Spleen (tissue), 7 donors: ENCODE measurements around the gene ST6GAL1.
A peak's percentile ranks its signal among the peaks of the same experiment; 100 is the strongest.

Experiments
- CTCF ChIP-seq, 11 experiments: fragments of 200-600 bp in 7 of 11; fragments of 450-650 bp in 4 of 11; sonication (generic) in 4 of 11; IDR thresholded peaks in 8 of 11; conservative IDR thresholded peaks in 3 of 11; 1 replicate in 7 of 11; 2 replicates in 4 of 11; pipeline versions ENCODE4 v1.4.0 to v1.8.0; 2016 to 2021; ENCODE audit warnings: antibody characterized with exemption in 11 of 11, inconsistent platforms in 4 of 11, mild to moderate bottlenecking in 1 of 11
- POLR2A ChIP-seq, 3 donors: fragments of 450-650 bp; IDR thresholded peaks; one replicate each; pipeline ENCODE4 v1.5.1; 2017; ENCODE audit warnings: antibody characterized with exemption in 3 of 3, mild to moderate bottlenecking in 1 of 3
- POLR2AphosphoS5 ChIP-seq, 3 donors: sonication (generic); formaldehyde crosslinking; IDR thresholded peaks; one replicate each; pipeline ENCODE4 v1.5.1; 2017; ENCODE audit warnings: antibody characterized with exemption in 3 of 3
- donor health status: DM: no; HTN: no; CAD: no; lungs with moderate emphysema.
- donor health status: DM: no; HTN: no; CAD: no.
- donor health status: DM: no; HTN: no; CAD: no.

GRCh38 chr3:187002915-187003314, 72.6 kb downstream of the ST6GAL1 start:
- no peak for TF ChIP-seq CTCF (IDR thresholded peaks at IDR 0.05 in 8 of 11, conservative IDR thresholded peaks at IDR 0.05 in 3 of 11)
- TF ChIP-seq POLR2A (IDR thresholded peaks at IDR 0.05): no peak
- TF ChIP-seq POLR2AphosphoS5 (IDR thresholded peaks at IDR 0.05): peak in 1 of 3 donors; percentile 12
